Astrocyte (in vitro differentiated cells and primary cell): Measurements from ENCODE around the gene PIERCE2.
"Not testable (repeated sequence)": the region's sequence is repeated elsewhere in the genome, so short reads cannot be mapped to it uniquely, and the experiment has no call there.

ENCODE experiments used
- CTCF ChIP-seq: IDR thresholded peaks from 2 replicates; pipeline ENCODE4 v1.5.1; 2011; ENCODE audit warnings: low read depth, mild to moderate bottlenecking, inconsistent platforms, low read length, moderate library complexity; ENCODE audit not compliant: insufficient read depth
- EZH2 ChIP-seq: IDR thresholded peaks from 2 replicates; pipeline ENCODE4 v1.6.1; 2012; ENCODE audit warnings: mild to moderate bottlenecking, low read length, inconsistent platforms; ENCODE audit not compliant: insufficient read depth

GRCh38 chr15:55447030-55447394 is 38.7 kb downstream of the PIERCE2 start:
- not testable (repeated sequence) for TF ChIP-seq CTCF, EZH2
